Fibroblast of lung (primary cell): ENCODE results near the gene CCR5. TPM values are rescaled to one million over a fixed set of nuclear protein-coding genes. Genes with fewer than 3 reads are reported as not detected.

ENCODE experiments used
- DNase-seq, 2 donors: peaks; one replicate each; pipeline versions ENCODE4 v3.0.0 to v3.0.0-alpha.2; 2010; ENCODE audit warnings: low read depth in 2 of 2
- H2AFZ ChIP-seq: 2 replicates; pipeline ENCODE4 v1.5.1; 2012; ENCODE audit warnings: low read length, control low read depth, inconsistent platforms
- H3K27ac ChIP-seq: 2 replicates; pipeline ENCODE4 v1.5.1; 2011; ENCODE audit warnings: low read length, control low read depth; ENCODE audit not compliant: insufficient read depth
- H3K27me3 ChIP-seq: 2 replicates; pipeline ENCODE4 v1.5.1; 2011; ENCODE audit warnings: mild to moderate bottlenecking, low read length; ENCODE audit not compliant: control insufficient read depth, insufficient read depth
- H3K36me3 ChIP-seq: 2 replicates; pipeline ENCODE4 v1.5.1; 2011; ENCODE audit warnings: low read length; ENCODE audit not compliant: control insufficient read depth, insufficient read depth
- H3K4me1 ChIP-seq: 2 replicates; pipeline ENCODE4 v1.5.1; 2011; ENCODE audit warnings: low read length; ENCODE audit not compliant: control insufficient read depth, insufficient read depth; ENCODE audit errors: extremely low read depth
- H3K4me2 ChIP-seq: 2 replicates; pipeline ENCODE4 v1.5.1; 2011; ENCODE audit warnings: low read length, control low read depth; ENCODE audit not compliant: insufficient read depth; ENCODE audit errors: extremely low read depth
- H3K4me3 ChIP-seq, 4 experiments: fragments of 200-600 bp in 1 of 4; sonication (generic) in 1 of 4; replicated peaks in 1 of 4; 2 replicates each; pipeline ENCODE4 v1.5.1; 2011 to 2016; ENCODE audit warnings: low read length in 4 of 4, low read depth in 3 of 4, mild to moderate bottlenecking in 3 of 4, control low read depth in 2 of 4, inconsistent platforms in 1 of 4, mixed read lengths in 1 of 4; ENCODE audit not compliant: insufficient read depth in 1 of 4; ENCODE audit errors: control extremely low read depth in 1 of 4
- H3K79me2 ChIP-seq: 2 replicates; pipeline ENCODE4 v1.5.1; 2012; ENCODE audit warnings: mild to moderate bottlenecking, low read length, inconsistent platforms; ENCODE audit not compliant: control insufficient read depth, insufficient read depth
- H3K9ac ChIP-seq: 2 replicates; pipeline ENCODE4 v1.5.1; 2011; ENCODE audit warnings: mild to moderate bottlenecking, low read length, control low read depth; ENCODE audit not compliant: insufficient read depth
- H3K9me3 ChIP-seq: 2 replicates; pipeline ENCODE4 v1.5.1; 2012; ENCODE audit warnings: low read depth, low read length; ENCODE audit not compliant: control insufficient read depth, insufficient read depth
- H4K20me1 ChIP-seq: 2 replicates; pipeline ENCODE4 v1.5.1; 2011; ENCODE audit warnings: low read length; ENCODE audit not compliant: control insufficient read depth, insufficient read depth; ENCODE audit errors: extremely low read depth
- CTCF ChIP-seq, 2 donors: IDR thresholded peaks in 1 of 2; conservative IDR thresholded peaks in 1 of 2; 1 replicate in 1 of 2; 2 replicates in 1 of 2; pipeline ENCODE4 v1.5.1; 2011 to 2012; ENCODE audit warnings: low read length in 2 of 2, control low read depth in 1 of 2, inconsistent platforms in 1 of 2, low read depth in 1 of 2, mild to moderate bottlenecking in 1 of 2
- EZH2 ChIP-seq: IDR thresholded peaks from 2 replicates; pipeline ENCODE4 v1.5.1; 2012; ENCODE audit warnings: low read length, control low read depth, mild to moderate bottlenecking; ENCODE audit errors: missing control alignments
- polyA plus RNA-seq, 2 donors: library from polyadenylated mRNA; depleted of rRNA in 1 of 2; stranded (reverse) in 1 of 2; unstranded in 1 of 2; fragments of >200 nt; gene quantifications; 2 replicates each; pipeline ENCODE4 v1.2.1, GENCODE V29; 2011 to 2012; ENCODE audit warnings: missing spikeins in 1 of 2
- total RNA-seq: library from RNA; depleted of rRNA; stranded (reverse); fragments of >200 nt; gene quantifications from 2 replicates; pipeline ENCODE4 v1.2.1, GENCODE V29; 2014

CCR5 gene
- total and polyA plus RNA-seq, 2 donors (not counting 1 experiment from before 2014, with no cell fraction given): under 0.01 to 0.15 TPM

GRCh38 chr3:46395766-46396530, 25.2 kb downstream of the CCR5 start:
- H3K9me3 ChIP-seq: no peaks in the 10 kb centered on the region
- H2AFZ ChIP-seq: no peak overlapping the region
- H3K9ac ChIP-seq: no peak overlapping the region
- H3K79me2 ChIP-seq: no peaks in the 10 kb centered on the region
- TF ChIP-seq EZH2 (no peak), CTCF (conservative IDR thresholded peaks at IDR 0.05 in 1 of 2, IDR thresholded peaks at IDR 0.05 in 1 of 2; ENCODE audit: low read depth in 1 of 2, low read length in 2 of 2) (no peak)
- H3K4me2 ChIP-seq: no peak overlapping the region
- no peak overlapping the region for H3K27ac ChIP-seq
- H3K36me3 ChIP-seq: no peaks in the 10 kb centered on the region
- DNase-seq: no peak
- H4K20me1 ChIP-seq: no peaks in the 10 kb centered on the region
- no peak overlapping the region for H3K4me3 ChIP-seq
- no peaks in the 10 kb centered on the region for H3K27me3 ChIP-seq
- peaks cover 8% of the 10 kb centered on the region for H3K4me1 ChIP-seq

GRCh38 chr3:46397111-46397510, 26.4 kb downstream of the CCR5 start:
- Histone ChIP-seq H3K4me2 (no peak overlapping the region), H3K36me3 (no peaks in the 10 kb centered on the region), H3K4me1 (peaks cover 9% of the 10 kb centered on the region), H2AFZ (no peak overlapping the region), H4K20me1 (no peaks in the 10 kb centered on the region), H3K27ac (no peak overlapping the region), H3K79me2 (no peaks in the 10 kb centered on the region), H3K27me3 (no peaks in the 10 kb centered on the region), H3K9ac (no peak overlapping the region), H3K9me3 (no peaks in the 10 kb centered on the region), H3K4me3 (no peak overlapping the region)
- TF ChIP-seq CTCF (conservative IDR thresholded peaks at IDR 0.05 in 1 of 2, IDR thresholded peaks at IDR 0.05 in 1 of 2; ENCODE audit: low read depth in 1 of 2, low read length in 2 of 2): no peak
- no peak for DNase-seq

- Histone ChIP-seq H3K79me2 (no peaks in the 10 kb centered on the region), H4K20me1 (no peaks in the 10 kb centered on the region), H2AFZ (no peak overlapping the region), H3K9ac (no peak overlapping the region), H3K9me3 (no peaks in the 10 kb centered on the region), H3K36me3 (no peaks in the 10 kb centered on the region), H3K4me1 (peaks cover 9% of the 10 kb centered on the region), H3K4me3 (no peak overlapping the region), H3K4me2 (no peak overlapping the region), H3K27ac (no peak overlapping the region), H3K27me3 (no peaks in the 10 kb centered on the region)
- DNase-seq: no peak
- TF ChIP-seq EZH2 (no peak), CTCF (conservative IDR thresholded peaks at IDR 0.05 in 1 of 2, IDR thresholded peaks at IDR 0.05 in 1 of 2; ENCODE audit: low read depth in 1 of 2, low read length in 2 of 2) (no peak)
Measured at GRCh38 chr3:46398186-46398955, 27.6 kb downstream of the CCR5 start.
